ENCODE results near the gene EFCAB9.
"Not testable (repeated sequence)": the region's sequence is repeated elsewhere in the genome, so short reads cannot be mapped to it uniquely, and the experiment has no call there.

EFCAB9 gene

GRCh38 chr5:172193872-172194271, at the start of gene EFCAB9:
Gene EFCAB9 (plus strand): TSS chr5:172194172. CDS start chr5:172194173, 1 bp downstream.
- DNase-seq (ENCODE audit: low read depth in 2 of 2): no peak

DNA sequence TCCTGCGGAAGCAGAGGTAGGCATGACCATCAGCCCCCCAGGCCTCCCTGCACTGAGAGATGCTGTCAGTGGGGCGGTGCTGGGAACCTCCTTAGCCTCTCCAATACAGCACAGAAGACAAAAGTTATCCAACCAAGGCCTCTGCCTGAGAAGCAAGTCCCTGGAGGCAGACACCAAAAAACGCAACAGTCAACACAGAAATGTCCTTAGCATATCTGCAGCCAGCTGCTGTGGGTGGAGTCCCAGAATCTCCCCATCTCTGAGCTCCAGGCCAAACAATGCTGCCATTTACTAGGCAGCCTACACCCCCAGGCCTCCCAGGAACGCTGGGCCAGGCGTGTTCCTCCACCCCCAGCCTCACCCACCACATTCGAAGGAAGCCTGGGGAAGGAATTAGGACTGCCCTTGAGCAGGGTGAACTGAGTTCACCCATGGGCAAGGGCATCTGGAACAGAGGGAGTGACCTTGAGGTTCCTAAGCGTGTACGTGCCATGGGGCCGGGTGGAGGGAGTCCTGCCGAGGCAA, 49.6 kb upstream of the EFCAB9 start:
- DNase-seq (ENCODE audit: low read depth in 2 of 2): no peak

DNA sequence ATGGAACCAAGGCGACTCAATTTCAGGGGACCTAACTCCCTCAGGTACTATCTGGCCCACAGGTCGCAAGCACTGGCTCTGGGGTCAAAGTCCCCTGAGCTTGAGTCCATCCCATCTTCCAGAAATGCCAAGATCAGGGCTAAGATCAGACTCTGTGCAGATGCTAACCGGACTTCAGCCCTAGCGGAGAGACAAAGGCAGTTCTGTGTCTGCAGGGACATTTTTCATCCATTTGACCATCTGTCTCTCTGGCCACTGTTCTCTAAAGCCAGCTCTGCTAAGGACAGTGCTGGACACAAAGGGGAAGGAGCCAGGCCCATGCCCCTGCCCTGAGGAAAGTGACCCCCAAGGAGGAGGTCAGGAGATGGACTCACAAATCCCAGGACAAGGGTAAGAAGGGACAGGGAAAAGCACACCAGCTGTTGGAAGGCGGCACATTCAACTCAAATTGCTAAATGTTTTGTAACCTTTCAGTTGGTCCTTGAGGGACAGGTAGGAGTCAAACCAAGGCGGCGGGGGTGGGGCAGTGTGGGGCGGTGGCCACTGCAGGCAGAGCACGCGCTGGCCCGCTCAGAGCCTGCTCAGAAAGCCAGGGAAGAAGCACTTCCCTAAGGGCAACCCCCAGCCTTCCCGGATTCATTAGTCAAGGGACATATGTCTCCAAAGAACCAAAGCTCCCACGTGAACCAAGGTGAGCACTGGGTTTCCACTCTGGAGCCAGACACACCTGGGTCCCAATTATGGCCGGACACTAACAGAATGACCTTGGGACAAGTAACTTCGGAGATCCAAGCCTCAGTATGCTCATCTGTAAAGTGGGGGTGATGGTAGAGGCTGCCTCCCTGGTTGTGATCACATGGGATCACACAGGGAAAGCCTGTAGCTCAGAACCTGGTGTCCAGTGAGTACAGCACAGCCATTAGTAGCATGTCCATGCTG, 48.8 kb upstream of the EFCAB9 start:
- no peak for DNase-seq (ENCODE audit: low read depth in 2 of 2)

DNA sequence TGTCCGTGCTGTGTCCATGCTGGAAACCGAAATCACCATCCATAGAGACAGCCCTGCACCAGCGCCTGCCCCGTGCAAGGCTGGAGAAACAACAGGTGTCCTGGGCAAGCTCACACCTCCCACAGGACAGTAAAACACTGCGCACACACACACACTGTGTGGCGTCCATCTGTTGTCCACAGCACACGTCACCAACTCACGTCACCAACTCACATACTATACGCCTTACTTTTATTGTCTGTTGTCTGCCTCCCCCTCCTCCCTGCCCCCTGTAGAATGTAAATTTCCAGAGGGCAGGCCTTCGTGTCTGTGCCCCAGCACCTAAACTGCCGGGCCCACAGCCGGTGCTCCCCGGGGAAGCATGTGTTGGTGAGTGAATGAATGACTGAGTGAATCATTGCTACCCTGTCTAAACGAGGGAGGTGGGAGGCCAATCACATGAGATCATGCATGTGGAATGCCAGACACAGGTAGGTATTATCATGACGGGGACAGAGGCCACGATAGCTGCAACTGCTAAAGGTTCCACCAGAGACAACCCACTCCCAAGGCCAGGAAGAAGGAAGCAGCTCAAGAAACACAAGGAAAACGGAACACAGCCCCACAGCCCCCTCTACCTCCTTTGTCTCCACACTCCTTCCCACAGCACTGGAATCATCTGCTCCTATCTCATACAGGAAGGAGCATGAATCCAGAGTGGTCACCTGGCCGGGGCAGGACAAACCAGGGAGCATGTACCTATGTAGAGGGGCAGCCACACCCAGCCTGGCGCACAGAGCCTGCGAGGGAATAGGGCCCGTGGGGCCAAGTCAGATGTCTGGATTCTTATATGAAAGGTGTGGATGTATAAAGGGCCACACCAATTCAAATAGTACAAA, 47.9 kb upstream of the EFCAB9 start:
- no peak for DNase-seq (ENCODE audit: low read depth in 2 of 2)

- DNase-seq (ENCODE audit: low read depth in 2 of 2): no peak
Observed at GRCh38 chr5:172146748-172147092, 47.3 kb upstream of the EFCAB9 start.

DNA sequence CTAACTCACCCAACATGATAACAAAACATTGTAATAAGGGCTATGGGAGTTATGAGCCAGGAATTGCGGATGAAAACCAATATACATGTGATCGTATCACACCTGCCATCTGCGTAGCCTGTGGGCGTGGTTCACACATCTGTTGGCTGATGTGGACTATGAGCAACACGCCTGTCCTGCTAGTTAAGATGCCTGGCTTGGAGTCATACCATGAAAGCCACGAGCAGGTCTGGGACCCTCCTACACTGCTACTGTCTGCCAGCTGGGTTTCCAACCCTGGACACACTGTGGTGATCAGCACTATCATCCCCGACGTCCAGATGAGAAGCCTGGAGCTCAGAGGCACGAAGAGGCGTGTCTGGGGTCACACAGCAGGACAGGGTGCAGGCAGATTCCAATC, 46.1 kb upstream of the EFCAB9 start:
- DNase-seq (ENCODE audit: low read depth in 2 of 2): no peak

GRCh38 chr5:172148381-172148780, 45.6 kb upstream of the EFCAB9 start:
- no peak for DNase-seq (ENCODE audit: low read depth in 2 of 2)

DNA sequence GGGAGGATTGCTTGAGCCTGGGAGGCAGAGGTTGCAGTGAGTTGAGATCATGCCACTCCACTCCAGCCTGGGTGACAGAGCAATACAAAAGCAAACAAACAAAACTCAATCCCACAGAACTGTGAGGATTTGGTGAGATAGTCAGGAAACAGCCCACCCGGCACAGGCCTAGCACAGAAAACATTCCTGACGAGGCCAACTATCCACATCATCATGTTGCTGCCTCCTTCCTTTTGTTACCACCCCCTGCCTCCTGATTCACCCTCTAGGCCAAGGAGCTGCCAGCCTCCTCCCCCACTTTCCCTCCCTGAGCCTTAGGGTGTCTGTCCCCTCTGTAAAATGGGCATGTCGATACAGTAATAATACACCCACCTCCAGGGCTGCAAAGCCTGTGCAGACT, 44.9 kb upstream of the EFCAB9 start:
- no peak for DNase-seq (ENCODE audit: low read depth in 2 of 2)

- DNase-seq (ENCODE audit: low read depth in 2 of 2): not testable (repeated sequence)
Observed at GRCh38 chr5:172149481-172149880, 44.5 kb upstream of the EFCAB9 start.

DNA sequence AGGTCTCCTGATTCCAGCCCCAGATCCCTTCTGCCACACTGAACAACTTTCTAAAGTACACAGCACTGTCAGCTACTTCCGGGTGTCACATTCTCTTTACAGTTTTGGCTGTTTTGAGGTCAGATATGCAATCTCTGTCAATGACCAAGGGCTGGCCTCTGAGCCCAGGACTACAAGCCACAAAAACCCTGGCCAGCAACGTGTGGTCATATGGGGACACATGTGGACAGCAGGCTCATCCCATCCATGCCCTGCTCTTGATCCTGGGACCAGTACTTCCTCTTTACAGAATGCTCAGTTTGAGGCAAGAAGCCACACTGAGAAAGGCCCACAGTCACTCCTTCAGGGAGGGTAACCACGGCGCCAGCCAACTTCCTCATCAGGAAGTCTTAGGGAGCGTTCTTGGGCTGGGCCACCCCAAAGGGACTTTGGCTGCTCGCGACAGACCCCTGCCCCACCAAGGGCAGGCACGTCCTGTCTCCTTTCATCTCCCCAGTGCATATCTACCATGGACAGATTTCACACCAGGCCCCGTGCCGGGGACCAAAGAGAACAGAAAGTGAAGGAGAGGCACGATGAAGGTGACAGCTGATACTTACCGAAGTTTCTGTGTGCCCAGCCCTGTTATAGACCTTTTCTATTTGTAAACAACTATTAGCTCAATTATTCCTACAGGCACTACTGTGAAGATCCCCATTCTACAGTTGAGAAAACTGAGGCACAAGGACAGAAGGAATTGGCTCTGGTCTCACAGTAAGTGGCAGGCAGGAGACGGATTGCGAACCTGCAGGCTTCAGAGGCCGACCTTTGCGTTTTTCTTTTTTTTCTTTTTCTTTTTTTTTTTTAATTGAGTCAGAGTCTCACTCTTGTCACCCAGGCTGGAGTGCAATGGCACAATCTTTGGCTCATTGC, 43.2 kb upstream of the EFCAB9 start:
- no peak for DNase-seq (ENCODE audit: low read depth in 2 of 2)

DNA sequence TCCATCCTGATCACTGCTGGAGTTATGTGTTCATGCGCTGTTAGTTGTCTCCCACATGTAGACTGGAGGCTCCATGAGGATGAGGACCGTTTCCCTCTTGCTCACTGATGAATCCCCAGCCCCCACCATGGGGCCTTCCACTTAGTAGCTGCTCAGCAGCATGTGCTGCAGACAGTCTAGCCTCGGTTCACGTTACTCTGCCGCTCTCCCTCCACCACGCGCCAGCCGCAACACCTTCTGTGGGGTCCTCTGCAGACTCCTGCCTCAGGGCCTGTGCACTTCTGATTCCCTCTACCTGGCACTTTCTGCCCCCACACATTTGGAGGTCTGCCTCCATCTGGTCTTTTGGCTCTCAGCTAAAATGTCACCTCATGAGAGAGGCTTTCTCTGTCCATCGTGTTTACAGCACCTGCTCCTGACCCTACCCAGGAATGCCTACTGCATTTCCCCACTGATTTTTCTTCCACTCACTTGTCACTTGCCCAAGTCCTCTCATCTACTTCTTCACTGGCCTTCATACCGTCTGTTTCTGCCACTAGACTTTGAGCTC, 42.2 kb upstream of the EFCAB9 start:
- no peak for DNase-seq (ENCODE audit: low read depth in 2 of 2)

DNA sequence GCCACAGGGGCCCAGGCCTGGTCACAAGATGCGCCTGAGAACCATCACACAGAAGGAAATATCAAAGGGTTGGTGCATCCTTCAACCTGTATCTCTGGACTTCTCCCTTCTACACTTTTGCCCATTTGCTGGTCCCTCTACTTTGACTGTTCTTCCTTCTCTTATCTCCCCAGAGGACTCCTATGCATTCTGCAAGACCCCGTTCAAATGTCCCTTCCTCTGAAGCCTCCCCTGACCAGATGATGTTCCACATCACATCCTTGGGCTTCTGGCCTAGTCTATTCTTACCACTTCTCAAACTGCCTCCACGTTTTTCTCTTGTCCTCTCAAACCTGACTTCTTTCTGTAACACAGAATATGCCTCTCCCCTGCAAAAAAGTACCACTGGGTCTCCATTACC, 40.3 kb upstream of the EFCAB9 start:
- DNase-seq (ENCODE audit: low read depth in 2 of 2): no peak

DNA sequence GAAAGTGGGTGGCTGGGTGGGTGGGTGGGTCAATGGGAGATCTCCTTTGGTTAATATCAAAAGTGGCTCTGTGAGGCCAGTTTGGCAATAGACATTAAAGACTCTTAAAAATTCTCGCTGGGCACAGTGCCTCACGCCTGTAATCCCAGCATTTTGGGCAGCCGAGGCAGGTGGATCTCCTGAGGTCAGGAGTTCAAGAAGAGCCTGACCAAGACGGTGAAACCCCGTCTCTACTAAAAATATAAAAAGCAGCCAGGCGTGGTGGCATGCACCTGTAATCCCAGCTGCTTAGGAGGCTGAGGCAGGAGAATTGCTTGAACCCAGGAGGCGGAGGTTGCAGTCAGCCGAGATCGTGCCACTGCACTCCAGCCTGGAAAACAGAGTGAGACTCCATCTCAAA, 38.9 kb upstream of the EFCAB9 start:
- not testable (repeated sequence) for DNase-seq (ENCODE audit: low read depth in 2 of 2)

DNA sequence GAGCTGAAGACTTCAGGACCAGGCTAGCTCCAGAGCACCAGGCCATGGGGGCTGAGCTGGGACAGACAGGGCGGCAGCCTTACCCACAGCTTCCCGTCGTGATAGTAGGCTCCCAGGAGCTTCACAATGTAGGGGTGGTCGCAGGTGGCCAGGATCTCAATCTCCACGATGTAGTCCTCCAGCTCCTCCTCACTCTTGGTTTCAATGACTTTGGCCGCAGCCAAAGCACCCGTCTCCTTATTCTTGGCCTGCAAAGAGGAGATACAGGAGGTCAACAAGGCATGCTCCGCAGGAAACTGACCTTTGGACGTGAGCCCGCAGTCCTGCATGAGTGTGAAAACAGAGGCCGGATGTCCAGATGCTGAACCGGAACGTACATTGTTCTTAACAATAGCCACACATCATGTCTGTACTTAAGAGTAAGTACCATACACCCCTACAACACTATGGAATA, 37.4 kb upstream of the EFCAB9 start:
- no peak for DNase-seq (ENCODE audit: low read depth in 2 of 2)

GRCh38 chr5:172159016-172159415, 35.0 kb upstream of the EFCAB9 start:
- DNase-seq (ENCODE audit: low read depth in 2 of 2): no peak

DNA sequence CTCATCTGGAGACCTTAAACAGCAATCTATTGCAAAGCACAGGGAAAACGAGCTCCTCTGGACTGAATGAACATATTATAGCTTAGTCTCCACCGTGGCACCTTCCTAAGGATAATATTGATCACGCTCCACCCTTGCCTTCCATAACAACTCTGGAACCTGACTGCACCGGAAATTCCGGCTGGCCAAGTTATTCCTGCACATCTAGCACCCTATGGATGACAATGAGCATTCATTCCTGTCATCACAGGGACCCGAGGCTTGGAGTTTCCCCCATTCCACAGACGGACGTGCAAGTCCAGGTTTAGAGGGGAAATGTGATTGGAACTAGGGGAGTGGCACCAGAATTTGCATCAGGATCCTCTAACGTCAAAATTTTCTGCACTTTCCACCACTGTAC, 33.5 kb upstream of the EFCAB9 start:
- DNase-seq (ENCODE audit: low read depth in 2 of 2): no peak

DNA sequence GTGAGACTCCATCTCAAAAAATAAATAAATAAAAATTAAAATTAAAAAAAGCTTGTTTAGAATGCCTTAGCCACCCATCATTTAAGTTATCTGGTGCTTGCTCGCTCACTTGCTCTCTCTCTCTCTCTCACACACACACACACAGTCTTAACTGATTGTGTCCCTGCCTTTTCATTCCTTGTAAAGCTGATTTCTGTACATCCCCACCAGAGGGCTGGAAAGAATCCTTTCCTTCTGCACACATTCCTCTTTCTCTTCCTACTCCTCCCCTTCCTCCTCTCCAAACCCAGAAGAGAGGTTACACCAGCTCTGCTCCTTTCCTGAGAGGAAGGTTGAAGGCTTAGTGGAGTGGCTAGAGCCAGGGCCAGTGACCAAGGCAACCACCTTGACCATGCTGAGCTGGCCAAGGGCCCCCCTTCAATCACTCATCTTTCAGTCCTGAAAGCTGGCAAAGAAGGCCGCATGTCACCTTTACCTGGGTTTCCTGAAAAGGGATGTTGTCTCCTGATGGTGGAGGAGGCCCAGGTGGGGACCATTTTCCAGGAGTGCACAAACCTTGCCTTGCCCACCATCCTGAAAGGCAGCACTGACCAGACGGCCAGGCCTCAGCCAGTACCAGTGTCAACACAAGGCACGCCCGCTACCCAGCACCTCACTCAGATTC, 31.5 kb upstream of the EFCAB9 start:
- DNase-seq (ENCODE audit: low read depth in 2 of 2): no peak

GRCh38 chr5:172162987-172163343, 31.0 kb upstream of the EFCAB9 start:
- DNase-seq (ENCODE audit: low read depth in 2 of 2): no peak

DNA sequence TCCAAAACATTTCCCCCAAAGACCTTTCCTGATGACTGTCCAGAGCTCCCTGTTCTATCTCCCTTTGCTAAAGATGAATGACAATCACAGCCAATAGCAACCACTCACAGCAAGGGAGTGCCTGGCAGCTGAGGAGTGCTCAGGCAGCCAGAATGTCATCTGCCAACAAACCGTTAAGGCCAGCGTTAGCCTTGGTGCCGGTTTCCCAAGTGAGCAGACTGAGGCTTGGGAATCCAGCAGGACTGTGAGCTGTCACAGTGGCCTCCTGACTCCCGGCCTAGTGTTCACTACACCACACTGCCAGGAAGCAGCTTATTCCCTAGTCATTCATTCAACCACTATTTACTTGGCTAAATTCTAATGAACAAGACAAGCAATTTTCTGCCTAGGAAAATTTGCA, 30.6 kb upstream of the EFCAB9 start:
- no peak for DNase-seq (ENCODE audit: low read depth in 2 of 2)

GRCh38 chr5:172164769-172165212, 29.2 kb upstream of the EFCAB9 start:
- DNase-seq (ENCODE audit: low read depth in 2 of 2): no peak

DNA sequence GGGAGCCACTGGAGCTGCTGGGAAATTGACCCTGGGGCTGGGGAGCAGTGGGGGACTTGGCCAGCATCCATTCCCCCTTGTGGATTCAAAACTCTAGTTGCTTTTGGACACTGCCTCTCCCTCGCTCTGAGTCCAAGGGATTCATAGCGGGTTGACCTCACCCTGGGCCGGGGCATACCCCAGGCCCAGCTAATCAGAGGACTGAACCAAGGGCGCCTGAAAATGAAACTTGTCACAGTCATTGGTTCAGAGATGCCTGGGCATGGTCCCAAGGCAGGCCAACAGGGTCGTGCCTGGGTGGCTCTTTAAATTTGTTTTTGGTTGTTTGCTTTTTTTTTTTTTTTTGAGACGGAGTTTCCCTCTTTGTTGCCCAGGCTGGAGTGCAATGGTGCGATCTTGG, 28.5 kb upstream of the EFCAB9 start:
- no peak for DNase-seq (ENCODE audit: low read depth in 2 of 2)
